Duodenal mucosa (tissue), 2 donors: ENCODE data around the gene PDZD2.

ENCODE experiments used
- H3K27ac ChIP-seq: one replicate; pipeline ENCODE4 v1.7.0; 2013; ENCODE audit warnings: low read depth, low read length
- H3K27me3 ChIP-seq, 2 donors: one replicate each; pipeline ENCODE4 v1.7.0; 2013; ENCODE audit warnings: low read length in 2 of 2, control low read depth in 1 of 2; ENCODE audit not compliant: insufficient read depth in 2 of 2, control insufficient read depth in 1 of 2
- H3K36me3 ChIP-seq, 2 donors: one replicate each; pipeline ENCODE4 v1.7.0; 2013; ENCODE audit warnings: low read length in 2 of 2, control low read depth in 1 of 2; ENCODE audit not compliant: insufficient read depth in 2 of 2, control insufficient read depth in 1 of 2
- H3K4me1 ChIP-seq, 2 donors: one replicate each; pipeline ENCODE4 v1.7.0; 2013; ENCODE audit warnings: low read length in 2 of 2, control low read depth in 1 of 2; ENCODE audit not compliant: insufficient read depth in 2 of 2, control insufficient read depth in 1 of 2
- H3K4me3 ChIP-seq, 2 donors: one replicate each; pipeline ENCODE4 v1.7.0; 2013; ENCODE audit warnings: low read length in 2 of 2, low read depth in 1 of 2
- H3K9ac ChIP-seq, 2 donors: one replicate each; pipeline ENCODE4 v1.7.0; 2013; ENCODE audit warnings: low read length in 2 of 2, low read depth in 1 of 2
- H3K9me3 ChIP-seq, 2 donors: one replicate each; pipeline ENCODE4 v1.7.0; 2013; ENCODE audit warnings: low read length in 2 of 2, control low read depth in 1 of 2; ENCODE audit not compliant: control insufficient read depth in 1 of 2

Gene PDZD2

GRCh38 chr5:31944684-31945445, 305.9 kb downstream of the PDZD2 start:
- Histone ChIP-seq H3K4me3 (no peak overlapping the region), H3K9me3 (no peaks in the 10 kb centered on the region), H3K36me3 (no peaks in the 10 kb centered on the region), H3K27ac (no peak overlapping the region), H3K4me1 (peaks cover 0 to 4% of the 10 kb centered on the region in 2 donors), H3K27me3 (no peaks in the 10 kb centered on the region), H3K9ac (no peak overlapping the region)

DNA sequence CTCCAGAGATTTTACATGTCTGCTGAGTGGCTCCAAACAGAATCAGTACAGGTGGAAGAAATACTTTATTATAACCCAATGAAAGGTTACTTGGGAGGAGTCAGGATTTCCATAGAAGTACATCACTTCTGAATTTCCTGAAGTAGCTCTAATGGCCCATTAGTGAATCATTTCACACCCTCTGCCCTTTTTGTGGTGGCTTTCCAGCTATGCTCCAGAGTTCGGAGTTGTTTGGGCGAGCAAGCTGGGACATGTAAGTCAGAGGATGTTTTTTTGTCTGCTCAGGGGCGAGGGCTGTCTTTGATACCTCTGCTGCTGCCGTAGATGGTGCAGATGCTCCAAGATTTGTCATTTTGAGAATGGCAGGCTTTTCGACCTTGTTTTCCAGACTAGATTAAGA, 309.1 kb downstream of the PDZD2 start:
- Histone ChIP-seq H3K9me3 (no peaks in the 10 kb centered on the region), H3K27me3 (no peaks in the 10 kb centered on the region), H3K27ac (no peak overlapping the region), H3K4me3 (no peak overlapping the region), H3K4me1 (peaks cover 0 to 4% of the 10 kb centered on the region in 2 donors), H3K9ac (no peak overlapping the region), H3K36me3 (no peaks in the 10 kb centered on the region)

DNA sequence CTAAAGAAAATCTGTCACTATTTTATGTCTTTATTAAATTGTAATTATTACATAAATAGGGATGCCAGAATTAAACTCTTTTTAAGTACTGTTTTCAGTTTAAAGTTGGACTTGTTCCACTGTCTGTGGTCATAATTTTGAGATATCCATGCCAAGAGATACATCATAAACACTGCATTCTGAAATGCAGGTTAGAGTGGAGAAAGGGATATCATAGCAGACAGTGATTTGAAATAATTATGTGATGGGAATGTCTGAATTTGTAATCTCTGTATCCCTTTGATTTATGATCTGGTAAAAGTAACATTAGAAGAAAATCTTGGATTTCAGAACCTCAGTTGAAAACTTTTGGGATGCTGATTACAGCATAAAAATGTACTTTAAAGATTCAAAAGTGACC, 313.1 kb downstream of the PDZD2 start:
- H3K27me3 ChIP-seq: no peaks in the 10 kb centered on the region
- no peak overlapping the region for H3K27ac ChIP-seq
- H3K4me1 ChIP-seq: no peaks in the 10 kb centered on the region
- H3K9ac ChIP-seq: no peak overlapping the region
- H3K36me3 ChIP-seq: no peaks in the 10 kb centered on the region
- no peak overlapping the region for H3K4me3 ChIP-seq
- no peaks in the 10 kb centered on the region for H3K9me3 ChIP-seq

GRCh38 chr5:31954091-31954490, 315.2 kb downstream of the PDZD2 start:
- H3K27me3 ChIP-seq: no peaks in the 10 kb centered on the region
- no peak overlapping the region for H3K27ac ChIP-seq
- no peak overlapping the region for H3K9ac ChIP-seq
- H3K36me3 ChIP-seq: no peaks in the 10 kb centered on the region
- H3K4me1 ChIP-seq: no peaks in the 10 kb centered on the region
- H3K9me3 ChIP-seq: no peaks in the 10 kb centered on the region
- H3K4me3 ChIP-seq: no peak overlapping the region

DNA sequence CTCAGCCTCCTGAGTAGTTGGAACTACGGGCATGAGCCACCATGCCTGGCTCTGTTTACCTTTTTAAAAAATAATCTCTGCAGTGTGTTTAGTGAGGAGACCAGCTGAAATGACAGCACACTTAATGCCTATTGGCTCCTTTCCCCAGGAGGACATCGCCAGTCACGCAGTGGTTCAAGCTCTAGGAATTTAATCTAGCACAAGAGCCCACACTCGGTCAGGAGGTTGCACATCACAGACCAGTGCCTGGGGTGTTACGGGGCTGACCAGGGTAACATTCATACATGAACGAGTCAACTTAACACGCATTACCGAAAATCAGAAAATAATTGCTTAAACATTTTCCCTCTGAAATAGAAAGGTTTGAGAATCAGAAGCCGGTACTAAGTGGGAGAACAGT, 318.2 kb downstream of the PDZD2 start:
- Histone ChIP-seq H3K9ac (no peak overlapping the region), H3K4me3 (no peak overlapping the region), H3K4me1 (no peaks in the 10 kb centered on the region), H3K36me3 (no peaks in the 10 kb centered on the region), H3K9me3 (no peaks in the 10 kb centered on the region), H3K27ac (no peak overlapping the region), H3K27me3 (no peaks in the 10 kb centered on the region)

DNA sequence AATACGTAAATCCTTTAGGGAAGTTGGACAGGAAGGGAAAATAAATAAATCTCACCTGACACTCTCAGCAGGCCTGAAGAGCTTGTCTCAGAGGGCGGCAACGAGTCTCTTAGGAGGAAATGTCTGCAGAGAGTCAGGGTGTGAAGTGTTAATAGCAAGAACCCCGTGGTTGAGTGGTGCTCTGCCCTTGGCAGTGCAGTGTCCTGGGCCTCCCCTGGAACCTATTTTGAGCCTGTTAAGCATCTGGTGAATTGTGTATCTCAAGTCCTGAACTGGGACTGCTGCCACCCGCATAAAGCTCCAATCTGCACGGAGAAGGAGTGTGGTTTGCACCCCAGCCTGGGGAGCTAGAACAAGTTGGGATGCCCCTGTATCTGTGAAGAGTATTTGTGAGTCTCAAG, 323.4 kb downstream of the PDZD2 start:
- H3K4me3 ChIP-seq: no peak overlapping the region
- no peak overlapping the region for H3K27ac ChIP-seq
- H3K9ac ChIP-seq: no peak overlapping the region
- H3K9me3 ChIP-seq: no peaks in the 10 kb centered on the region
- no peaks in the 10 kb centered on the region for H3K27me3 ChIP-seq
- no peaks in the 10 kb centered on the region for H3K36me3 ChIP-seq
- H3K4me1 ChIP-seq: no peaks in the 10 kb centered on the region

DNA sequence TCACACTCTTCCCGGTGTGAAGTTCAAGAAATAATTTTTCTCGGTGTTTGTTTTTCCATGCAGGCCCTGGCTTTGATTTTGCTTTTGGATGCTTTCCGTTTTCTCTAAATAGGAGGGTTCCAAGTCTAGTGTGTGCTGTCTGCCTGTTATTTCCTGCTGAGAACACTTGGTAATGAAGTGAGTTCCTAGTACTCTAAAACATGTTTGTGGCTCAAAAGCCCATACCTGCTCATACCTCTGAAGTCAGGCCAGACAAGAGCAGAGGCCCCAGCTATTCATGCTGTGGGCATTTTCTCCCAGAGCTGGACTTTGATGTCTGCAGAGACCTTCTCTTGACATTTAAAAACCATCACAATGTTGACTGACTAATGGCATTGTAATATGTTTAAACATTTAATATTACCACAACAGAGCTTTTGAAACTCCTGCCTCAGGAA, 324.0 kb downstream of the PDZD2 start:
- no peaks in the 10 kb centered on the region for H3K27me3 ChIP-seq
- no peak overlapping the region for H3K4me3 ChIP-seq
- H3K9me3 ChIP-seq: no peaks in the 10 kb centered on the region
- H3K9ac ChIP-seq: no peak overlapping the region
- H3K36me3 ChIP-seq: no peaks in the 10 kb centered on the region
- H3K27ac ChIP-seq: no peak overlapping the region
- H3K4me1 ChIP-seq: no peaks in the 10 kb centered on the region

DNA sequence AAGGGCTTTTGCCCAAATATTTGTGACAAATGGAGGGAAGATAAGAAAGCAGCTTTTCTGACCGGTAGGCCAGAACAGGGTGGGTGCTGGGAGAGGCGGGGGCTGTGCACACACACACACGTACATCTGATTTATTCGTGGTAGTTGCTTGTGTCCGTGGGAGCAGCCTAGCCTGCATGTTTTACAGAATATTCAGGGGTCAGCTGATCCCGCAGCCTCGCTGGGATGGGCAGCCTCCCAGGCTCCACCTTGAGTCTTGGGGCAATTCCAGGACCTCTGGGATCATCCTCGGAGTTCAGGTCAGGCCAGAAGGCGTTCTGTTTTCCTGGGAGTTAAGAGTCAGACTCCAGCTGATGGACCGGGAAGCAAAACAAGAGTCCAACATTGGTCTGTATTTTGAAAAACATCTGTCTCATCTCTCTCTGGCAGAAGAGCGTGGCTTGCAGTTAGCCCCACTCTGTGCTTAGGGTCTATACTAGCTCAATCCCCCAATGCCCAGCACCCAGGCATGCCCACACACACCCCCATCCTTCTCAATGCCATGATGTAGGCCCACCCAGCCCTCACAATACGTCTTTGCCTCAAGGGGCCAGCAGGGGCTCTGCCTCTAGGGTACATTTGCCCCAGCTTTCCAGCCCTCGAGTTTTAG, 324.6 kb downstream of the PDZD2 start:
- H3K36me3 ChIP-seq: no peaks in the 10 kb centered on the region
- no peaks in the 10 kb centered on the region for H3K9me3 ChIP-seq
- no peak overlapping the region for H3K4me3 ChIP-seq
- H3K27me3 ChIP-seq: no peaks in the 10 kb centered on the region
- H3K27ac ChIP-seq: no peak overlapping the region
- H3K9ac ChIP-seq: no peak overlapping the region
- H3K4me1 ChIP-seq: no peaks in the 10 kb centered on the region

DNA sequence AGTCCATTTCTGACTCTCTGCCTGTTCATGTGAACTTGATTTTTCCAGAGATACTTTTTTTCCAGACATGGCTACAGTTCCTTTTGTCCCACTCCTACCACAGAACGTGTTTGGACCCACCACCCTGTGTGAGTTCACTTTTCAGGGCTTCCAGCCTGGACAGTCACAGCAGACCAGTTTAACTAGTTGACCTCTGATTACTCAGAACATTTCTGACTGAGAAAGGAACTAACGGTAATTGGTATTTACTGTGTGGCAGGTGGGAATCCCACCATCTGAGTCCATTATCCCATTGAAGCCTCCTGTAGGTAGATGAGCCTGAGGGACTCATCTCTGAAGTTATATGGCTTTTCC, 325.1 kb downstream of the PDZD2 start:
- Histone ChIP-seq H3K9me3 (no peaks in the 10 kb centered on the region), H3K4me3 (no peak overlapping the region), H3K36me3 (no peaks in the 10 kb centered on the region), H3K27me3 (no peaks in the 10 kb centered on the region), H3K9ac (no peak overlapping the region), H3K27ac (no peak overlapping the region), H3K4me1 (no peaks in the 10 kb centered on the region)

DNA sequence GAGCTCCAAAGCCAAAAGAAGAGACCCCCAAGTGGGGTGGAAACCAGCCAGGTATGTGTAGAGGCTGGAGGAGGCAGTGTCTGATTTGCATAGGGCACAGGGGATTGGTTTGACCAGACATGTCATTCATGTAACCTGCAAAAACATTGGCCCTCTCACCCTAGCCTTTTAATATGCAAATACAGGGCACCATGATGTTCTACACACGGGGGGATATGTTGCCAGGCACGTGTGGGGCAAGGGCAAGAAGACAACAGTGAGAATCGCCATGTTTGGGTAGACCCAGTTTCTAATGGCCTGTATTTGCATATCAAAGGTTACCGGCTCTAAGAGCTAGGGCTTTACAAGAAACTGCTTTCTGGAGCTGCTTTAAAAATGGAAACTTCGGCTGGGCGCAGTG, 326.3 kb downstream of the PDZD2 start:
- Histone ChIP-seq H3K27me3 (no peaks in the 10 kb centered on the region), H3K9me3 (no peaks in the 10 kb centered on the region), H3K4me1 (no peaks in the 10 kb centered on the region), H3K4me3 (no peak overlapping the region), H3K9ac (no peak overlapping the region), H3K27ac (no peak overlapping the region), H3K36me3 (no peaks in the 10 kb centered on the region)
